Measurements from ENCODE around the gene NABP2. TPM values are rescaled to one million over a fixed set of nuclear protein-coding genes. Genes with fewer than 3 reads are reported as not detected.

Gene NABP2
- total RNA-seq, 1 experiment from 2014 or later: 99.6 TPM

DNA sequence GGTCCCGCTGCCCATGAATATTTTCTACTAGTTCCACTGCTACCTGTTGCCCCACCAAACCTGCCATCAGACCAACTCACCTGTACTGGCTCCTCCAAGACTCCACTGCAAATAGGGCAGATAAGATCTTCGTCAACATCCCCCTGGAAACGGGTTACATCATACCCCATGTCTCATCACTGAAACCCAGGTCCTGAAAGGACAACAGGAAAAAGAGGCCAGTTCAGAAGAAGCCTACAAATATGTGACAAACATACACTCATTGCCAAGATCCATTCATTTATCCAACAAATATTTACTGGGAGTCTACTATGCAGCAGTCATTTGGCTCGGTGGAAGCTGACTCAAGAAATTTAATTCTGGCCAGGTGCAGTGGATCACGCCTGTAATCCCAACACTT is 10.3 kb upstream of the NABP2 start:
- no peaks in the 10 kb centered on the region for H3K27me3 ChIP-seq (ENCODE audit: control insufficient read depth, insufficient read depth, low read length)
- CTCF ChIA-PET: no interaction called here
- peaks cover 9% of the 10 kb centered on the region; the same call in 1 of the 2 replicates for H3K36me3 ChIP-seq (ENCODE audit: control insufficient read depth, insufficient read depth, low read length)
- ATAC-seq (no peak), DNase-seq (ENCODE audit: low read depth, low spot score) (no peak)
- POLR2A ChIA-PET: interaction anchor here (0.6 kb wide), 1 partner anchor 106 kb away, joined by 7 read pairs; no protein-coding TSS in a partner anchor
- no peak overlapping the region for H3K4me3 ChIP-seq (ENCODE audit: low read depth in 2 of 2, low read length in 2 of 2)
- TF ChIP-seq CTCF (IDR thresholded peaks at IDR 0.05): no peak
- no peak for TF ChIP-seq POLR2AphosphoS5 (IDR thresholded peaks at IDR 0.05; ENCODE audit: low read depth, low read length)
- TF ChIP-seq TCF7L2 (IDR thresholded peaks at IDR 0.05; ENCODE audit: low read depth, low read length): no peak
- TF ChIP-seq SIN3A (IDR thresholded peaks at IDR 0.05; ENCODE audit: borderline replicate concordance, insufficient read depth, low read depth, low read length): no peak
- TF ChIP-seq, protein P1, sequence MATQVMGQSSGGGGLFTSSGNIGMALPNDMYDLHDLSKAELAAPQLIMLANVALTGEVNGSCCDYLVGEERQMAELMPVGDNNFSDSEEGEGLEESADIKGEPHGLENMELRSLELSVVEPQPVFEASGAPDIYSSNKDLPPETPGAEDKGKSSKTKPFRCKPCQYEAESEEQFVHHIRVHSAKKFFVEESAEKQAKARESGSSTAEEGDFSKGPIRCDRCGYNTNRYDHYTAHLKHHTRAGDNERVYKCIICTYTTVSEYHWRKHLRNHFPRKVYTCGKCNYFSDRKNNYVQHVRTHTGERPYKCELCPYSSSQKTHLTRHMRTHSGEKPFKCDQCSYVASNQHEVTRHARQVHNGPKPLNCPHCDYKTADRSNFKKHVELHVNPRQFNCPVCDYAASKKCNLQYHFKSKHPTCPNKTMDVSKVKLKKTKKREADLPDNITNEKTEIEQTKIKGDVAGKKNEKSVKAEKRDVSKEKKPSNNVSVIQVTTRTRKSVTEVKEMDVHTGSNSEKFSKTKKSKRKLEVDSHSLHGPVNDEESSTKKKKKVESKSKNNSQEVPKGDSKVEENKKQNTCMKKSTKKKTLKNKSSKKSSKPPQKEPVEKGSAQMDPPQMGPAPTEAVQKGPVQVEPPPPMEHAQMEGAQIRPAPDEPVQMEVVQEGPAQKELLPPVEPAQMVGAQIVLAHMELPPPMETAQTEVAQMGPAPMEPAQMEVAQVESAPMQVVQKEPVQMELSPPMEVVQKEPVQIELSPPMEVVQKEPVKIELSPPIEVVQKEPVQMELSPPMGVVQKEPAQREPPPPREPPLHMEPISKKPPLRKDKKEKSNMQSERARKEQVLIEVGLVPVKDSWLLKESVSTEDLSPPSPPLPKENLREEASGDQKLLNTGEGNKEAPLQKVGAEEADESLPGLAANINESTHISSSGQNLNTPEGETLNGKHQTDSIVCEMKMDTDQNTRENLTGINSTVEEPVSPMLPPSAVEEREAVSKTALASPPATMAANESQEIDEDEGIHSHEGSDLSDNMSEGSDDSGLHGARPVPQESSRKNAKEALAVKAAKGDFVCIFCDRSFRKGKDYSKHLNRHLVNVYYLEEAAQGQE (IDR thresholded peaks at IDR 0.05; ENCODE audit: insufficient read depth in 1 of 2, low read depth in 2 of 2, low read length in 1 of 2): no peak
- in situ Hi-C loops (cut with HindIII; ENCODE audit: low pct_unique_long_range_greater_than_20kb, low sequenced_read_pairs): no loop called here
- no peaks in the 10 kb centered on the region for H3K4me1 ChIP-seq (ENCODE audit: control insufficient read depth, insufficient read depth, low read length)
- no peaks in the 10 kb centered on the region for H3K9me3 ChIP-seq (ENCODE audit: control insufficient read depth, insufficient read depth, low read depth, low read length)
- BruUV-seq (replicated peaks): no TSS peak
- intact Hi-C loops (cut with micrococcal nuclease; ENCODE audit: unreplicated experiment): no loop called here
- no peak overlapping the region for H3K27ac ChIP-seq (ENCODE audit: low read length)

GRCh38 chr12:56216461-56216860 is 7.7 kb upstream of the NABP2 start:
- H3K4me3 ChIP-seq (ENCODE audit: low read depth in 2 of 2, low read length in 2 of 2): no peak overlapping the region
- TF ChIP-seq, protein P1 (IDR thresholded peaks at IDR 0.05; ENCODE audit: insufficient read depth in 1 of 2, low read depth in 2 of 2, low read length in 1 of 2): no peak
- TF ChIP-seq CTCF (IDR thresholded peaks at IDR 0.05) (no peak), POLR2AphosphoS5 (IDR thresholded peaks at IDR 0.05; ENCODE audit: low read depth, low read length) (no peak), SIN3A (IDR thresholded peaks at IDR 0.05; ENCODE audit: borderline replicate concordance, insufficient read depth, low read depth, low read length) (no peak), TCF7L2 (IDR thresholded peaks at IDR 0.05; ENCODE audit: low read depth, low read length) (no peak)
- H3K9me3 ChIP-seq (ENCODE audit: control insufficient read depth, insufficient read depth, low read depth, low read length): no peaks in the 10 kb centered on the region
- no TSS peak for BruUV-seq (replicated peaks)
- no peaks in the 10 kb centered on the region for H3K4me1 ChIP-seq (ENCODE audit: control insufficient read depth, insufficient read depth, low read length)
- CTCF ChIA-PET: interaction anchor here (0.6 to 0.7 kb wide), 2 partner anchors 178 to 234 kb away, joined by 3 to 11 read pairs; no protein-coding TSS in a partner anchor
- H3K27me3 ChIP-seq (ENCODE audit: control insufficient read depth, insufficient read depth, low read length): no peaks in the 10 kb centered on the region
- H3K36me3 ChIP-seq (ENCODE audit: control insufficient read depth, insufficient read depth, low read length): peaks cover 9% of the 10 kb centered on the region; the same call in 1 of the 2 replicates
- intact Hi-C loops (cut with micrococcal nuclease; ENCODE audit: unreplicated experiment): no loop called here
- no peak overlapping the region for H3K27ac ChIP-seq (ENCODE audit: low read length)
- ATAC-seq (no peak; the same call in 1 of the 2 replicates), DNase-seq (ENCODE audit: low read depth, low spot score) (no peak)
- POLR2A ChIA-PET: interaction anchor here (0.5 kb wide), 1 partner anchor 75 kb away, joined by 3 read pairs; no protein-coding TSS in a partner anchor
- in situ Hi-C loops (cut with HindIII; ENCODE audit: low pct_unique_long_range_greater_than_20kb, low sequenced_read_pairs): no loop called here

Measured in Panc1 (cell line).